GM12874 (cell line): ENCODE data around the gene WASF3.

ENCODE experiments used
- CTCF ChIP-seq: IDR thresholded peaks from 2 replicates; pipeline ENCODE4 v1.5.1; 2011; ENCODE audit warnings: low read depth, mild to moderate bottlenecking, control low read depth, low read length, moderate library complexity; ENCODE audit not compliant: insufficient read depth

WASF3 gene

GRCh38 chr13:26548205-26548765, 9.2 kb upstream of the WASF3 start:
- no peak for TF ChIP-seq CTCF

- TF ChIP-seq CTCF, result no peak
These were observed 7.8 kb upstream of the WASF3 start for GRCh38 chr13:26549713-26550112.

- no peak for TF ChIP-seq CTCF
These were observed 6.1 kb upstream of the WASF3 start for GRCh38 chr13:26551255-26551860.

- no peak for TF ChIP-seq CTCF
These were observed 2.1 kb upstream of the WASF3 start for GRCh38 chr13:26555413-26555812.

GRCh38 chr13:26557051-26557392, 461 bp upstream of the WASF3 start:
- no peak for TF ChIP-seq CTCF

- no peak for TF ChIP-seq CTCF
These were observed 757 bp downstream of the WASF3 start for GRCh38 chr13:26558074-26558805.

- TF ChIP-seq CTCF, result no peak
These were observed 1.5 kb downstream of the WASF3 start for GRCh38 chr13:26558987-26559386.
